HUDEP-2 (cell line): ENCODE data around the gene MRPL34.
"Not testable (repeated sequence)": the region's sequence is repeated elsewhere in the genome, so short reads cannot be mapped to it uniquely, and the experiment has no call there.

ENCODE experiments used
- DNase-seq, 76 experiments: peaks; one replicate each; lab custom pipeline; 2025; ENCODE audit not compliant: unreplicated experiment in 76 of 76; lab: John Stamatoyannopoulos, UW

Gene MRPL34

GRCh38 chr19:17305517-17306284 is at the start of gene MRPL34:
Gene MRPL34, plus strand, starts transcription at chr19:17305872. Its CDS starts 21 bp downstream, at chr19:17305893.
- peak; percentile 94 to 100 (median 100) for DNase-seq

GRCh38 chr19:17256130-17256529 is 49.5 kb upstream of the MRPL34 start:
- DNase-seq, result no peak

GRCh38 chr19:17259118-17259780 is 46.4 kb upstream of the MRPL34 start:
- no peak for DNase-seq

GRCh38 chr19:17259934-17260333 is 45.7 kb upstream of the MRPL34 start:
- no peak for DNase-seq

GRCh38 chr19:17260842-17261325 is 44.8 kb upstream of the MRPL34 start:
- peak in 75 of 76 experiments; percentile 45 to 94 (median 87) for DNase-seq

DNA sequence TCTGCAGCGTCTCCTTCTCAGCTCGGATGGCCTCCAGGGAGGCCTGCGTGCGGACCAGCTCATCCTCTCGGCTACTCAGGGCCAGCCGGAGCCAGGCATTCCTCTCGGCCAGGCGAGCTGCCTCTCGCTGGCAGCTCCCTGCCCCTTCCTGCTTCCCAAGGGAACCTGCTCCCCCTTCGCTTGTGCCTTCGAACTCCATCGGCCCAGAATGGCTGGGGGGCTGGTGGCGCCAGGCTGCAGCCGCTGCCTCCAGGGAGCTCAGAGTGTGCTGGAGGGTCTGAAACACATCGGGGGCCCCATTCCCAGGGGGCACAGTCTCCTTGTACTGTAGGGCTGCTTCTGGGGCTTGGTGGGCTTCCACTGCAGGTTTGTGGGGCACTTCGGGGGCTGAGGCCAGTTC is 43.1 kb upstream of the MRPL34 start:
- no peak for DNase-seq

DNA sequence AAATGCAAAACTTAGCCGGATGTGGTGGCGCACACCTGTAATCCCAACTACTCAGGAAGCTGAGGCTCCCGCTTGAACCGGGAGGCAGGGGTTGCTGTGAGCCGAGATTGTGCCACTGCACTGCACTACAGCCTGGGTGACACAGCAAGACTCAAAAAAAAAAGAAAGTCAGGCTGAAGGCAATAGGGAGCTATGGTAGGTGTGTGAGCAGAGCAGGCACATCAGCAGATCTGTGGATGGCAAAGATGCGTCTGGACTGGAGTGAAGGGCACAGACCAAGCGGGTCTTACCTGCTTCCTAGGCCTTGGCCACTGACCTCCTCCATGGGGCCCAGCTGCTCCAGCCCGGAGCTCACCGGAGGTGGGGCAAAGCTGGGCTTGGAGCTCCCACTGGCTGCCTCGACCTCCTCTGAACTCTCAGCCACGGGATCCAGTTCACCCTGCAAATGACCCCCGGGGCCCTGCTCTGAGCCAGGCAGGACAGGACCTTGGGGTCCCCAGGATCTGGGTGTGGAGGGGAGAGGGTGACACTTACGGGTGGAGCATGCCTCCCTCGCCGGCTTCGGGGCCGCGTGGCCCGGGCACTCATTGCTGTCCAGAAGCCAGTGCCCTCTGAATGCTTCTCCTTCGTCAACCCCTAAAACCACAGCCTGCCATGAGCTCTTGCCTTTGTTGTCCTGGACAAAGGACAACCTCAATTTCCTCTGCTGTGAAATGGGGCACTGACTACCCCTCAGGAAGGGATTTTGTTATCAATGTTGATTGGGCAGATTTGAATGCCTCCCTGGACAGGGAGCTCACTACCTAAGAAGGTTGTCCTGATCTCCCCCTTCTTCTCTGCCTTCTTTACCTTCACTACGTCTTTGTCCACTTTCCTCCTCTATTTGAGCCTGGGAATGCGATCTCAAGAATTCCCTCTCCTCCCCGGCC is 41.7 kb upstream of the MRPL34 start:
- DNase-seq, result no peak

DNA sequence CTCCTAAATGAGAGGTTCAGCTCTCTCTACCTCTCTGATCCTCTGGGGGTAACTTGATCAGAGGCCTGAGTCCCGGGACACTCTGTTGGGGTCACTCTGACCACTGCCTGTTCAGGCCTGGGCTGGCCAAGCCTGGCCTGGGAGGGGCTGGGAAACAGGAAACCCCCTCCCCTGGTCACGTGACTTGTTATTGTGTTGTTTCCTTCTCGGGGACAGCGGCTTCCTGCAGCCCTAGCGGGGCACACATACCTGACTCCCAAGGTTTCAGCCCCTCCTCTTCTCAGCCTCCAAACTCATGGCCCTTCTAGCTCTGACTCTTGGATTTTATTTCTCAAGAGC is 41.1 kb upstream of the MRPL34 start, which contains the start of gene USHBP1:
Gene USHBP1 (minus strand): TSS at position 105 of the 339 bp plus-strand sequence. CDS start 446 bp downstream, outside the sequence.
- DNase-seq, result no peak

GRCh38 chr19:17266026-17266425 is 39.6 kb upstream of the MRPL34 start:
- no peak for DNase-seq

GRCh38 chr19:17266589-17266974 is 39.1 kb upstream of the MRPL34 start:
- no peak for DNase-seq

DNA sequence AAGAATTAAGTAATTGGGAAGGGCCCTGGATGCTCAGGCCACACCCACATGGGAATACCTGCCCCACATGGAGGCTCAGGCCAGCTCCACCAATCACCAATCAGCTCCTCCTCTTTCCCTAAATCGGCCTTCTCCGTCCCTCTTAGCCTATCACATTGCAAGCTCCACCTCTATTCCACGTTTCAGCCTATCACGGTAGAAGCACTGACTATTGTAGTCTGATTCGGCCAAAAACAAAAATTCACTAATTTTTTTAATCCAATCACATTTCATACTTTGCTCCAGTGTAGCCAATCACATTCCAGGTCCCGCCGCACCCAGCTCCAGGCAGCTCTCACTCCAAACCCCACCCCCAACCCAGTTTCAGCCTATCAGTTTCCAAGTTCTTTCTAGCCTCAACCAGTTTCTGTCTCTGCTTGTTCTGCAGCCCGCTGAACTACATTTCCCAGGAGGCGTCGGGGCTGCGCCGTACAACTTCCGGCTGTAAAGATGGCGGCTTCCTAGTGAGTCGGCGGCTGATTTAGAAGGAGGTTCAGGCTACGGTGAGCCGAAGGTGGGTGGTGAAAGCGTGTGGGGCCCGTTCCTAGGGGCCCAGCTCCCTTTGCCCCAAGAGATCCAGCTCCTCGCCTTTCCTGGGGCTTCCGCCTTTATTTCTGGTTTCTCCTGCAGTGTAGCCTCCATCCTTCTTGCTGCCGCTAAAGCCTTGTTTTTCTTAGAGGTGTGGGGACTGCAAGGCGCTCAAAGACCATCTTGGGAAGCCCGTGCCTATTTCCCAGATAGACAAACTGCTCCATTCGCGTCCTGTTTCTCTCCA is 38.5 kb upstream of the MRPL34 start, which contains the start of gene BABAM1:
Gene BABAM1 (plus strand): TSS at position 469 of the 814 bp plus-strand sequence. CDS start 1,364 bp downstream, outside the sequence.
- peak in 75 of 76 experiments; percentile 69 to 100 (median 99) for DNase-seq

GRCh38 chr19:17268754-17269153 is 36.9 kb upstream of the MRPL34 start:
- DNase-seq, result no peak

GRCh38 chr19:17274892-17275291 is 30.8 kb upstream of the MRPL34 start:
- DNase-seq, result not testable (repeated sequence)

GRCh38 chr19:17275441-17276175 is 30.1 kb upstream of the MRPL34 start:
- no peak for DNase-seq

GRCh38 chr19:17279436-17279835 is 26.2 kb upstream of the MRPL34 start:
- no peak for DNase-seq

DNA sequence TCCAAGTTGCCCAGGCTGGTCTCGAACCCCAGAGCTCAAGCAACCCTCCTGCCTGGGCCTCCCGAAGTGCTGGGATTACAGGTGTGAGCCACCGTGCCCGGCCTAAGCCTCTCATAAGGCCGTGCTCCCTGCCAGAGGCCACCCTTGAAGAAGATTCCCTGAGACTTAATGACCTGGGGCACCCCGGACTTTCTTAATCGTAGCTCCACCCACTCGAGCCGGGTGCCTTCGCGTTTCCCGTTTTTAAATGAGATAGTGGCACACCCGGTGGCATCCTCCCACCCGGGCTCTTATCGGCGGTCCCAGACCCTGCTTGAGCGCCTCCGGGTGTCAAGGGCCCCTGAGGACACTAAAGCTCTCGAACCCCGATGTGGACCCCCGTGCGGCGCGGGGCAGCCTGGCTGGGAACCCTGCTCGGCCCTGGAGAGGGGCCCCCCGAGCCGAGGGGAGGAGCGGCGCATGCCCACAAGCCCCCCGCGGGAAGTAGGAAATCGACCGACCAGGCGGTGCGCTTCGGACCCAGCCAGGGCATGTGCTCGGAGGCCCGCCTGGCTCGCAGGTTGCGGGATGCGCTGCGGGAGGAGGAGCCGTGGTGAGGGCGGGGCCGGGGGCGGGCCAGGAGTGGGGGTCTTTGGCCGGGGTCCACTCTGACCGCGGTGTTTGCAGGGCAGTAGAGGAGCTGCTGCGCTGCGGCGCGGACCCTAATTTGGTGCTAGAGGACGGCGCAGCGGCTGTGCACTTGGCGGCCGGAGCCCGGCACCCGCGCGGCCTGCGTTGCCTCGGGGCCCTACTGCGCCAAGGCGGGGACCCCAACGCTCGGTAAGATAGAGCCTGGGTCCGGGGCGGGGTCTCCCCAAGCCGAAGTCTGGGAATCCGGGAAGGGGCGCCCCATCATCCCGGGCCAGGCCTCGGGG is 24.0 kb upstream of the MRPL34 start, which contains the start of gene ANKLE1:
Gene ANKLE1 (plus strand): TSS at position 511 of the 914 bp plus-strand sequence. CDS start 20 bp downstream, at position 531.
- peak; percentile 69 to 98 (median 96) for DNase-seq

DNA sequence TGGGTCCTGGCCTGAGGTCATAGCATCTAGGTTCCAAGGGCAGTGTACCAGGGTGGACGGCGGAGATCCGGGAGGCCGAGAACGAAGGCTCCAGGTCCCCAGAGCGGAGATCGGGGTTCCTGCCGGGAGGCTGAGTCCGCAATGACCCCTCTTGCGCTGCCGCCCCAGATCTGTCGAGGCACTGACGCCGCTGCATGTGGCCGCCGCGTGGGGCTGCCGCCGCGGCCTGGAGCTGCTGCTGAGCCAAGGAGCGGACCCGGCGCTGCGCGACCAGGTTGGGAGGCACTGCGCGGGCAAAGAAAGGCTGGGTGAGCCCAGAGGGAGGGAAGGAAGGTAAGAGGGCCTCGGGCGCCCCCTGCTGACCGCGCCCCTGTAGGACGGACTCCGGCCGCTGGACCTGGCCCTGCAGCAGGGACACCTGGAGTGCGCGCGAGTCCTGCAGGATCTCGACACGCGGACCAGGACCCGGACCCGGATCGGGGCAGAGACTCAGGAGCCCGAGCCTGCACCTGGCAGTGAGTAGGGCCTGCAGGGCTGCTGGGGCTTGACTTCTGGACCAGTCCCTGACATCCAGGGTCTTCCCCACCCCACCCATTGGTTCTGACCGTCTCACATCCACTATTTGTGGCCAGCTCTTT is 23.1 kb upstream of the MRPL34 start:
- DNase-seq, result peak in 73 of 76 experiments; percentile 52 to 95 (median 85)
